K562 (cell line): ENCODE data around the gene SLC31A1. TPM values are rescaled to one million over a fixed set of nuclear protein-coding genes. Genes with fewer than 3 reads are reported as not detected.

Source experiments
- ATAC-seq: fragments of 200-7000 bp; cut with Tn5 transposase; 3 replicates; pipeline ENCODE4 v1.9.1; 2020; ENCODE audit warnings: moderate library complexity
- BruUV-seq: library from RNA; stranded (reverse); fragments of 400-500 nt; replicated peaks from 2 replicates; lab custom pipeline; 2021; lab: Mats Ljungman, UMichigan
- CTCF ChIA-PET: fragments of 300-600 bp; formaldehyde crosslinking; extraction: SDS; loops from one replicate; lab custom pipeline; 2021; ENCODE audit warnings: low intra/inter-chr PET ratio; lab: Yijun Ruan, JAX
- POLR2A ChIA-PET: fragments of 300-600, 350-650 bp; sonication (Branson Sonifier 250); formaldehyde crosslinking; extraction: SDS; loops from one replicate; lab custom pipeline; 2021; ENCODE audit warnings: antibody characterized with exemption, inconsistent platforms; lab: Yijun Ruan, JAX
- DNase-seq, 4 experiments: peaks; one replicate each; pipeline versions ENCODE4 v3.0.0 to v3.0.0-alpha.2; 2011 to 2018; ENCODE audit warnings: low spot score in 3 of 4, mixed read lengths in 3 of 4; ENCODE audit errors: extremely low read depth in 1 of 4
- FAIRE-seq: peaks from 2 replicates; lab custom pipeline; 2011; peaks lifted over from hg19 to GRCh38; lab: Jason Lieb, UNC
- H2AFZ ChIP-seq: 2 replicates; pipeline ENCODE4 v1.6.0; 2011; ENCODE audit warnings: low read depth, low read length, control low read depth, inconsistent platforms
- H3K27ac ChIP-seq: fragments of 200-600 bp; 3 replicates; pipeline ENCODE4 v1.8.0; 2011; ENCODE audit warnings: low read depth, mild to moderate bottlenecking, control low read depth, inconsistent platforms, low read length, moderate library complexity, mixed read lengths; ENCODE audit errors: extremely low read depth
- H3K27me3 ChIP-seq, 2 experiments: fragments of 300-600 bp in 1 of 2; 2 replicates in 1 of 2; 3 replicates in 1 of 2; pipeline versions ENCODE4 v1.6.0 to v1.8.0; 2011; ENCODE audit warnings: inconsistent platforms in 2 of 2, low read length in 2 of 2, mild to moderate bottlenecking in 1 of 2, mixed read lengths in 1 of 2, moderate library complexity in 1 of 2; ENCODE audit not compliant: control insufficient read depth in 2 of 2, insufficient read depth in 2 of 2
- H3K36me3 ChIP-seq: fragments of 300-600 bp; 3 replicates; pipeline ENCODE4 v1.8.0; 2011; ENCODE audit warnings: mild to moderate bottlenecking, low read length, inconsistent platforms; ENCODE audit not compliant: control insufficient read depth, insufficient read depth
- H3K4me1 ChIP-seq, 2 experiments: fragments of 200-600 bp in 1 of 2; replicated peaks in 1 of 2; 2 replicates in 1 of 2; 3 replicates in 1 of 2; pipeline versions ENCODE4 v1.5.1 to v1.8.0; 2011; ENCODE audit warnings: inconsistent platforms in 2 of 2, low read length in 2 of 2, mild to moderate bottlenecking in 1 of 2, mixed read lengths in 1 of 2, moderate library complexity in 1 of 2; ENCODE audit not compliant: control insufficient read depth in 2 of 2, insufficient read depth in 2 of 2
- H3K4me2 ChIP-seq: 2 replicates; pipeline ENCODE4 v1.6.1; 2011; ENCODE audit warnings: low read length, control low read depth, inconsistent platforms, mixed read lengths; ENCODE audit not compliant: insufficient read depth
- H3K4me3 ChIP-seq: fragments of 200-600 bp; sonication (generic), shearing (Covaris generic); 2 replicates; pipeline ENCODE4 v1.5.1; 2016; ENCODE audit warnings: control low read depth, inconsistent platforms
- H3K79me2 ChIP-seq: fragments of 200-600 bp; 3 replicates; pipeline ENCODE4 v1.8.0; 2011; ENCODE audit warnings: low read length, inconsistent platforms; ENCODE audit not compliant: control insufficient read depth, insufficient read depth
- H3K9ac ChIP-seq, 2 experiments: 2 replicates each; pipeline versions ENCODE4 v1.6.0 to v1.6.1; 2011; ENCODE audit warnings: low read depth in 2 of 2, low read length in 2 of 2, control low read depth in 1 of 2, inconsistent platforms in 1 of 2, mild to moderate bottlenecking in 1 of 2, mixed read lengths in 1 of 2; ENCODE audit not compliant: insufficient read depth in 1 of 2
- H3K9me1 ChIP-seq: one replicate; pipeline ENCODE4 v1.6.0; 2011; ENCODE audit warnings: inconsistent platforms, mild to moderate bottlenecking, low read length, moderate library complexity; ENCODE audit not compliant: control insufficient read depth, insufficient read depth
- H3K9me3 ChIP-seq: replicated peaks from 2 replicates; pipeline ENCODE4 v1.5.1; 2011; ENCODE audit warnings: low read depth, low read length, inconsistent platforms; ENCODE audit not compliant: control insufficient read depth, insufficient read depth
- H4K20me1 ChIP-seq: replicated peaks from 2 replicates; pipeline ENCODE4 v1.6.1; 2011; ENCODE audit warnings: low read length, inconsistent platforms, mixed read lengths; ENCODE audit not compliant: control insufficient read depth, insufficient read depth
- ZC3H11A ChIP-seq: IDR thresholded peaks from 2 replicates; pipeline ENCODE4 v1.6.1; 2012; ENCODE audit warnings: low read depth, low read length, improper control_type of control experiment
- ZSCAN32 ChIP-seq: fragments of 450-650 bp; formaldehyde crosslinking; IDR thresholded peaks from 2 replicates; pipeline ENCODE4 v1.4.0; 2020; ENCODE audit warnings: mild to moderate bottlenecking, moderate library complexity
- WGBS: fragments of 100-300 bp; shearing (Covaris generic); methylation state at CpG from one replicate; pipeline ENCODE4 v1.1.6; 2016; ENCODE audit warnings: low coverage, mixed read lengths; ENCODE audit not compliant: insufficient coverage; ENCODE audit errors: missing lambda C conversion rate; 5-methylcytosine and 5-hydroxymethylcytosine counted together
- in situ Hi-C: fragments of 300-500 bp; cut with MboI; formaldehyde crosslinking; loops from 4 replicates; pipeline ENCODE4 v1.15.0; 2018; ENCODE audit warnings: inconsistent platforms, mixed read lengths
- intact Hi-C: fragments of 100-400 bp; cut with micrococcal nuclease; formaldehyde crosslinking; loops from 2 replicates; pipeline ENCODE4 v1.14.2; 2022
- polyA plus RNA-seq, 8 experiments: library from polyadenylated mRNA; depleted of rRNA in 4 of 8; stranded (reverse) in 5 of 8; unstranded in 3 of 8; fragments of >200 nt; fragmentation: Nextera tagmentation in 2 of 8; fragmentation: Illumina TruSeq in 1 of 8; extraction: Ambion mirVana in 2 of 8; extraction: Trizol in 1 of 8; gene quantifications; 2 replicates each; pipeline versions ENCODE4 v1.2.1 to v1.2.3, GENCODE V29; 2011 to 2014; ENCODE audit warnings: inconsistent platforms in 1 of 8, missing spikeins in 1 of 8
- total RNA-seq, 7 experiments: library from RNA; depleted of rRNA in 6 of 7; stranded (reverse); fragments of >200 nt in 6 of 7; fragmentation: Illumina TruSeq in 2 of 7; extraction: Trizol in 2 of 7; gene quantifications; 2 replicates each; pipeline versions ENCODE4 v1.2.1 to v1.2.3, GENCODE V29; 2011 to 2021; ENCODE audit warnings: low replicate concordance in 1 of 7

SLC31A1 gene
- total and polyA plus RNA-seq, 9 of the 15 experiments (the other 6 are each of a cell fraction or from before 2014, with no cell fraction given), result 15.4 to 40.7 (median 25.9) TPM

- in situ Hi-C loops, result no loop called here
- BruUV-seq, result no TSS peak
- intact Hi-C loops, result no loop called here
These were observed 91.9 kb downstream of the SLC31A1 start for GRCh38 chr9:113313261-113313660.

More at GRCh38 chr9:113313261-113313660, 91.9 kb downstream of the SLC31A1 start:
- ChIA-PET CTCF (no interaction called here), POLR2A (interaction anchor here (0.7 to 1.4 kb wide), 3 partner anchors 27 to 97 kb away, joined by 3 to 4 read pairs (median 4); partner anchors contain the start of gene WDR31)
- no peaks in the 10 kb centered on the region for H3K36me3 ChIP-seq
- 8% methylated on average over 5 of the region's 5 CpGs for WGBS
- H3K27ac ChIP-seq, result no peak overlapping the region
- H3K9ac ChIP-seq, result no peak overlapping the region
- H3K9me3 ChIP-seq, result no peaks in the 10 kb centered on the region
- DNase-seq (no peak), ATAC-seq (no peak), FAIRE-seq (no peak)
- H3K79me2 ChIP-seq, result no peaks in the 10 kb centered on the region
- H3K4me1 ChIP-seq, result no peaks in the 10 kb centered on the region; a peak in 1 of 5 replicates
- H4K20me1 ChIP-seq, result 0 out of 2 replicates have a peak, but pooled peaks cover 3% of the 10 kb centered on the region
- H2AFZ ChIP-seq, result no peak overlapping the region
- H3K4me2 ChIP-seq, result no peak overlapping the region
- no peak for TF ChIP-seq ZSCAN32
- no peak for TF ChIP-seq ZC3H11A
- H3K27me3 ChIP-seq, result peaks cover 11 to 34% of the 10 kb centered on the region in 2 experiments; a peak in 4 of 5 replicates
- H3K9me1 ChIP-seq, result no peaks in the 10 kb centered on the region
- no peak overlapping the region for H3K4me3 ChIP-seq

Other genes starting within 250 kb of the SLC31A1 start
Only the 7 nearest of the 14 such genes appear.
- gene SLC31A2, start 70.5 kb upstream of the SLC31A1 start, total RNA-seq (2014; rRNA removed), result 1.5 and 2.0 TPM in 2 replicates
- gene SLC31A2, start 70.5 kb upstream of the SLC31A1 start, total RNA-seq (2014; rRNA removed; fragmentation: Illumina TruSeq; extraction: Trizol), result 2.5 and 2.7 TPM in 2 replicates
- 2.6 and 3.5 TPM in 2 replicates for gene SLC31A2, start 70.5 kb upstream of the SLC31A1 start, total RNA-seq (2015; rRNA removed; fragmentation: Illumina TruSeq; extraction: Trizol)
- gene SLC31A2, start 70.5 kb upstream of the SLC31A1 start, total RNA-seq (2021), result 2.2 and 2.3 TPM in 2 replicates
- gene SLC31A2, start 70.5 kb upstream of the SLC31A1 start, polyA plus RNA-seq (2011; rRNA removed), result 2.8 and 4.3 TPM in 2 replicates
- 2.3 and 2.5 TPM in 2 replicates for gene SLC31A2, start 70.5 kb upstream of the SLC31A1 start, polyA plus RNA-seq (2014; fragmentation: Illumina TruSeq; extraction: Trizol)
- 1 to 10 TPM; 1.5 to 2.2 TPM for gene SLC31A2, start 70.5 kb upstream of the SLC31A1 start, polyA plus RNA-seq (2014; fragmentation: Nextera tagmentation; extraction: Ambion mirVana)
- gene SLC31A2, start 70.5 kb upstream of the SLC31A1 start, polyA plus RNA-seq (2014; rRNA removed), result 2.2 and 3.6 TPM in 2 replicates
- 15.2 and 18.3 TPM in 2 replicates for gene FKBP15, start 267 bp upstream of the SLC31A1 start, total RNA-seq (2014; rRNA removed)
- gene FKBP15, start 267 bp upstream of the SLC31A1 start, total RNA-seq (2014; rRNA removed; fragmentation: Illumina TruSeq; extraction: Trizol), result 16.3 and 18.1 TPM in 2 replicates
- gene FKBP15, start 267 bp upstream of the SLC31A1 start, total RNA-seq (2015; rRNA removed; fragmentation: Illumina TruSeq; extraction: Trizol), result 20.1 and 21.6 TPM in 2 replicates
- 17.9 and 18.9 TPM in 2 replicates for gene FKBP15, start 267 bp upstream of the SLC31A1 start, total RNA-seq (2021)
- 38.0 and 45.2 TPM in 2 replicates for gene FKBP15, start 267 bp upstream of the SLC31A1 start, polyA plus RNA-seq (2011; rRNA removed)
- 19.5 and 23.2 TPM in 2 replicates for gene FKBP15, start 267 bp upstream of the SLC31A1 start, polyA plus RNA-seq (2014; fragmentation: Illumina TruSeq; extraction: Trizol)
- gene FKBP15, start 267 bp upstream of the SLC31A1 start, polyA plus RNA-seq (2014; fragmentation: Nextera tagmentation; extraction: Ambion mirVana), result 10 to 100 TPM in 1 of 2 experiments, 1 to 10 TPM in 1; 8.7 to 15.3 TPM
- 17.9 and 18.9 TPM in 2 replicates for gene FKBP15, start 267 bp upstream of the SLC31A1 start, polyA plus RNA-seq (2014; rRNA removed)
- 38.9 and 49.8 TPM in 2 replicates for gene CDC26, start 54.0 kb downstream of the SLC31A1 start, total RNA-seq (2014; rRNA removed)
- gene CDC26, start 54.0 kb downstream of the SLC31A1 start, total RNA-seq (2014; rRNA removed; fragmentation: Illumina TruSeq; extraction: Trizol), result 60.0 and 61.5 TPM in 2 replicates
- gene CDC26, start 54.0 kb downstream of the SLC31A1 start, total RNA-seq (2015; rRNA removed; fragmentation: Illumina TruSeq; extraction: Trizol), result 63.9 and 65.3 TPM in 2 replicates
- 33.0 TPM in 2 replicates for gene CDC26, start 54.0 kb downstream of the SLC31A1 start, total RNA-seq (2021)
- gene CDC26, start 54.0 kb downstream of the SLC31A1 start, polyA plus RNA-seq (2011; rRNA removed), result 30.1 and 42.9 TPM in 2 replicates
- 69.5 and 76.9 TPM in 2 replicates for gene CDC26, start 54.0 kb downstream of the SLC31A1 start, polyA plus RNA-seq (2014; fragmentation: Illumina TruSeq; extraction: Trizol)
- gene CDC26, start 54.0 kb downstream of the SLC31A1 start, polyA plus RNA-seq (2014; fragmentation: Nextera tagmentation; extraction: Ambion mirVana), result 100 to 1,000 TPM; 132 to 147 TPM
- gene CDC26, start 54.0 kb downstream of the SLC31A1 start, polyA plus RNA-seq (2014; rRNA removed), result 57.4 and 64.6 TPM in 2 replicates
- 36.2 and 39.8 TPM in 2 replicates for gene PRPF4, start 54.1 kb downstream of the SLC31A1 start, total RNA-seq (2014; rRNA removed)
- gene PRPF4, start 54.1 kb downstream of the SLC31A1 start, total RNA-seq (2014; rRNA removed; fragmentation: Illumina TruSeq; extraction: Trizol), result 42.4 and 45.0 TPM in 2 replicates
- gene PRPF4, start 54.1 kb downstream of the SLC31A1 start, total RNA-seq (2015; rRNA removed; fragmentation: Illumina TruSeq; extraction: Trizol), result 52.7 and 53.2 TPM in 2 replicates
- gene PRPF4, start 54.1 kb downstream of the SLC31A1 start, total RNA-seq (2021), result 36.1 and 36.7 TPM in 2 replicates
- gene PRPF4, start 54.1 kb downstream of the SLC31A1 start, polyA plus RNA-seq (2011; rRNA removed), result 18.3 and 26.1 TPM in 2 replicates
- gene PRPF4, start 54.1 kb downstream of the SLC31A1 start, polyA plus RNA-seq (2014; fragmentation: Illumina TruSeq; extraction: Trizol), result 44.7 and 49.8 TPM in 2 replicates
- gene PRPF4, start 54.1 kb downstream of the SLC31A1 start, polyA plus RNA-seq (2014; fragmentation: Nextera tagmentation; extraction: Ambion mirVana), result 10 to 100 TPM; 25.8 to 66.0 TPM
- gene PRPF4, start 54.1 kb downstream of the SLC31A1 start, polyA plus RNA-seq (2014; rRNA removed), result 29.5 and 30.2 TPM in 2 replicates
- gene RNF183, start 81.8 kb downstream of the SLC31A1 start, total RNA-seq (2014; rRNA removed), result not detected in 2 replicates
- gene RNF183, start 81.8 kb downstream of the SLC31A1 start, total RNA-seq (2014; rRNA removed; fragmentation: Illumina TruSeq; extraction: Trizol), result not detected in 2 replicates
- not detected in 2 replicates for gene RNF183, start 81.8 kb downstream of the SLC31A1 start, total RNA-seq (2015; rRNA removed; fragmentation: Illumina TruSeq; extraction: Trizol)
- gene RNF183, start 81.8 kb downstream of the SLC31A1 start, total RNA-seq (2021), result 0.22 TPM in 1 of 2 replicates, not detected in the other
- 2.0 and 3.1 TPM in 2 replicates for gene RNF183, start 81.8 kb downstream of the SLC31A1 start, polyA plus RNA-seq (2011; rRNA removed)
- gene RNF183, start 81.8 kb downstream of the SLC31A1 start, polyA plus RNA-seq (2014; fragmentation: Illumina TruSeq; extraction: Trizol), result 0.08 TPM in 1 of 2 replicates, not detected in the other
- under 1 TPM in 1 of 2 experiments, not detected in 1; 0.04 TPM for gene RNF183, start 81.8 kb downstream of the SLC31A1 start, polyA plus RNA-seq (2014; fragmentation: Nextera tagmentation; extraction: Ambion mirVana)
- 0.08 and 0.11 TPM in 2 replicates for gene RNF183, start 81.8 kb downstream of the SLC31A1 start, polyA plus RNA-seq (2014; rRNA removed)
- 0.64 and 0.78 TPM in 2 replicates for gene WDR31, start 118.7 kb downstream of the SLC31A1 start, total RNA-seq (2014; rRNA removed)
- 0.95 and 1.3 TPM in 2 replicates for gene WDR31, start 118.7 kb downstream of the SLC31A1 start, total RNA-seq (2014; rRNA removed; fragmentation: Illumina TruSeq; extraction: Trizol)
- 0.80 and 1.0 TPM in 2 replicates for gene WDR31, start 118.7 kb downstream of the SLC31A1 start, total RNA-seq (2015; rRNA removed; fragmentation: Illumina TruSeq; extraction: Trizol)
- 1.4 and 1.5 TPM in 2 replicates for gene WDR31, start 118.7 kb downstream of the SLC31A1 start, total RNA-seq (2021)
- gene WDR31, start 118.7 kb downstream of the SLC31A1 start, polyA plus RNA-seq (2011; rRNA removed), result 1.3 and 1.8 TPM in 2 replicates
- gene WDR31, start 118.7 kb downstream of the SLC31A1 start, polyA plus RNA-seq (2014; fragmentation: Illumina TruSeq; extraction: Trizol), result 1.2 and 1.3 TPM in 2 replicates
- gene WDR31, start 118.7 kb downstream of the SLC31A1 start, polyA plus RNA-seq (2014; fragmentation: Nextera tagmentation; extraction: Ambion mirVana), result under 1 TPM; 0.35 to 0.71 TPM
- 0.66 and 1.5 TPM in 2 replicates for gene WDR31, start 118.7 kb downstream of the SLC31A1 start, polyA plus RNA-seq (2014; rRNA removed)
- gene BSPRY, start 128.0 kb downstream of the SLC31A1 start, total RNA-seq (2014; rRNA removed), result 0.16 and 0.18 TPM in 2 replicates
- gene BSPRY, start 128.0 kb downstream of the SLC31A1 start, total RNA-seq (2014; rRNA removed; fragmentation: Illumina TruSeq; extraction: Trizol), result 0.18 and 0.22 TPM in 2 replicates
- gene BSPRY, start 128.0 kb downstream of the SLC31A1 start, total RNA-seq (2015; rRNA removed; fragmentation: Illumina TruSeq; extraction: Trizol), result 0.22 and 0.23 TPM in 2 replicates
- gene BSPRY, start 128.0 kb downstream of the SLC31A1 start, total RNA-seq (2021), result 0.16 and 0.45 TPM in 2 replicates
- gene BSPRY, start 128.0 kb downstream of the SLC31A1 start, polyA plus RNA-seq (2011; rRNA removed), result 0.46 and 0.67 TPM in 2 replicates
- 0.21 and 0.22 TPM in 2 replicates for gene BSPRY, start 128.0 kb downstream of the SLC31A1 start, polyA plus RNA-seq (2014; fragmentation: Illumina TruSeq; extraction: Trizol)
- under 1 TPM; 0.07 TPM for gene BSPRY, start 128.0 kb downstream of the SLC31A1 start, polyA plus RNA-seq (2014; fragmentation: Nextera tagmentation; extraction: Ambion mirVana)
- 0.17 and 0.34 TPM in 2 replicates for gene BSPRY, start 128.0 kb downstream of the SLC31A1 start, polyA plus RNA-seq (2014; rRNA removed)